ENCODE data around the gene USP27X.

DNA sequence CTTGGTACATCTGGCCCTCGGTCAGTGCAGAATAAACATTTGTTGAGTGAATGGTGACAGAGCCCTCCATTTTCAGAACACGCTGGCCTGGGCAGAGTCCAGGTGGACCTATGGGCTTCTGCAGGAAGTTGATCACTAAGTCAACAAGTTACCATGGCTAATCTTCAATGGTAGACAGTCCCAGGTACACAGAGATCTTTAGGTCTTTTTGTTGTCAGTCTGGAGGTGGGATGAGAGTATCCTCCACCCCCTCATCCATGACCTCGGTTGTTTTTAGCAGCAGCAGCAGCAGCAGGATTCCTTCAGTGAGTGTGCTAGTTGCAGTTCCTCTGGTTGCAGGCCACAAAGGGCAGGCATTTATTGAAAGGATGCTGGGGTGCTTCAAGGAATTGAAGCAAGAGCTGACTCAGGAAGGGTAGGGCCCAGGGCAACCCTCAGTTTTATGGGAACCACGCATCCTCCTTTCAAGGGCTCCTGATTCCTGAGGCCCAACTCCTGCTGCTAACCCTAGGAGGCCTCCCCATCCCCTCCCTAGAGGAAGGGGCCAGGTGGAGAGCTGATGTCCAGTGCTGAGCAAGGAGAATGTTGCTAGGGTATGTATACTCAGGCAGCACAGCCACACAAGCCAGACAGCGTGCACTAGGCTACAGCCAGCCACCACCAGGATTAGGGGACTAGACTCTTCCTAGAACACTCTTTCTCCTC is 1.7 kb upstream of the USP27X start:
- TF ChIP-seq EZH2 (IDR thresholded peaks at IDR 0.05; ENCODE audit: insufficient read depth, poor library complexity, severe bottlenecking), result no peak
- TF ChIP-seq EZH2phosphoT487 (IDR thresholded peaks at IDR 0.05; ENCODE audit: insufficient read depth, low read depth), result no peak
